Jurkat, Clone E6-1 (cell line): ENCODE data around the gene UBE2L6.

Experiments used
- DNase-seq: peaks from one replicate; pipeline ENCODE4 v3.0.0-alpha.2; 2011; ENCODE audit warnings: low read depth, low spot score
- H3K4me3 ChIP-seq: 2 replicates; pipeline ENCODE4 v1.5.1; 2011; ENCODE audit warnings: mild to moderate bottlenecking, low read length, control low read depth, moderate library complexity

Gene UBE2L6

GRCh38 chr11:57506522-57506921, 61.0 kb downstream of the UBE2L6 start:
- no peak overlapping the region for H3K4me3 ChIP-seq
- no peak for DNase-seq

- no peak for DNase-seq
- H3K4me3 ChIP-seq: no peak overlapping the region
Measured at GRCh38 chr11:57504511-57504910, 63.0 kb downstream of the UBE2L6 start.

GRCh38 chr11:57502870-57503269, 64.6 kb downstream of the UBE2L6 start:
- no peak for DNase-seq
- no peak overlapping the region for H3K4me3 ChIP-seq

GRCh38 chr11:57502376-57502775, 65.1 kb downstream of the UBE2L6 start:
- no peak overlapping the region for H3K4me3 ChIP-seq
- DNase-seq: no peak

- H3K4me3 ChIP-seq: no peak overlapping the region
- DNase-seq: no peak
Measured at GRCh38 chr11:57501953-57502352, 65.5 kb downstream of the UBE2L6 start.
